ENCODE data around the gene PER2. TPM values are rescaled to one million over a fixed set of nuclear protein-coding genes. Genes with fewer than 3 reads are reported as not detected.
"Not testable (repeated sequence)": the region's sequence is repeated elsewhere in the genome, so short reads cannot be mapped to it uniquely, and the experiment has no call there.

PER2 gene
- total and polyA plus RNA-seq, 5 experiments from 2014 or later, result 4.0 to 11.1 (median 6.5) TPM

GRCh38 chr2:238324248-238324647 is 35.8 kb upstream of the PER2 start:
- H3K27me3 Mint-ChIP-seq, DNase-seq, ATAC-seq, H3K4me3 Mint-ChIP-seq, POLR2A ChIA-PET, H3K27ac Mint-ChIP-seq, H3K9me3 Mint-ChIP-seq: not testable (repeated sequence)
- peaks cover 10 to 20% (median 15%) of the 10 kb centered on the region in 4 donors for H3K4me1 Mint-ChIP-seq
- peaks cover 9 to 39% (median 23%) of the 10 kb centered on the region in 3 donors for H3K36me3 Mint-ChIP-seq

- H3K4me1 Mint-ChIP-seq, result peaks cover 10 to 22% (median 16%) of the 10 kb centered on the region in 4 donors
- ATAC-seq (no peak), DNase-seq (no peak)
- H3K27me3 Mint-ChIP-seq, result no peaks in the 10 kb centered on the region
- peak overlapping the region; percentile 68 to 85 (median 80) for H3K4me3 Mint-ChIP-seq
- peaks cover 0 to 18% (median 8%) of the 10 kb centered on the region in 3 donors for H3K36me3 Mint-ChIP-seq
- no peak overlapping the region for H3K27ac Mint-ChIP-seq
- POLR2A ChIA-PET, result no interaction called here
- H3K9me3 Mint-ChIP-seq, result no peaks in the 10 kb centered on the region
Measured at GRCh38 chr2:238322001-238322411, 33.6 kb upstream of the PER2 start.

GRCh38 chr2:238321467-238321866 is 33.1 kb upstream of the PER2 start:
- H3K27me3 Mint-ChIP-seq, result no peaks in the 10 kb centered on the region
- DNase-seq (no peak), ATAC-seq (no peak)
- H3K27ac Mint-ChIP-seq, result peak overlapping the region in 7 of 10 donors; percentile 31 to 82 (median 66)
- POLR2A ChIA-PET, result interaction anchor here (1.2 kb wide), 1 partner anchor 32 kb away, joined by 3 read pairs; no protein-coding TSS in a partner anchor
- H3K4me1 Mint-ChIP-seq, result peaks cover 9 to 22% (median 15%) of the 10 kb centered on the region in 4 donors
- no peaks in the 10 kb centered on the region for H3K9me3 Mint-ChIP-seq
- H3K4me3 Mint-ChIP-seq, result peak overlapping the region; percentile 68 to 85 (median 80)
- H3K36me3 Mint-ChIP-seq, result peaks cover 0 to 12% (median 3%) of the 10 kb centered on the region in 3 donors

- Mint-ChIP-seq H3K4me1 (peaks cover 7 to 22% (median 15%) of the 10 kb centered on the region in 4 donors), H3K27ac (peak overlapping the region in 6 of 10 donors; percentile 53 to 82 (median 69)), H3K36me3 (peaks cover 0 to 8% (median under 1%) of the 10 kb centered on the region in 3 donors), H3K9me3 (no peaks in the 10 kb centered on the region), H3K27me3 (peaks cover 0 to 2% (median 2%) of the 10 kb centered on the region in 5 donors), H3K4me3 (peak overlapping the region; percentile 69 to 90 (median 82))
- ATAC-seq, result peak; percentile 53 to 62
- peak in 3 of 10 donors; percentile 3 to 15 (median 7) for DNase-seq
- POLR2A ChIA-PET, result interaction anchor here (1.2 kb wide), 1 partner anchor 32 kb away, joined by 3 read pairs; no protein-coding TSS in a partner anchor
Measured at GRCh38 chr2:238320648-238321281, 32.4 kb upstream of the PER2 start.

- Mint-ChIP-seq H3K4me1 (peaks cover 7 to 22% (median 15%) of the 10 kb centered on the region in 4 donors), H3K9me3 (no peaks in the 10 kb centered on the region), H3K36me3 (peaks cover 0 to 5% (median 0%) of the 10 kb centered on the region in 3 donors), H3K27ac (peak within 1 kb of the TSS in 7 of 10 donors; percentile 31 to 83 (median 73)), H3K27me3 (peaks cover 0 to 5% (median 2%) of the 10 kb centered on the region in 5 donors), H3K4me3 (peak within 1 kb of the TSS; percentile 75 to 90 (median 82))
- peak; percentile 73 to 92 (median 86) for DNase-seq
- ATAC-seq, result peak; percentile 93 to 97
- POLR2A ChIA-PET, result interaction anchor here (1.2 kb wide), 1 partner anchor 31 kb away, joined by 4 read pairs; no protein-coding TSS in a partner anchor
Measured at GRCh38 chr2:238320246-238320647, 31.8 kb upstream of the PER2 start, which contains the start of gene TRAF3IP1. TRAF3IP1 (plus strand) TSS chr2:238320518; CDS start chr2:238320663, 145 bp downstream.

- Mint-ChIP-seq H3K9me3 (no peaks in the 10 kb centered on the region), H3K4me3 (no peak overlapping the region), H3K27ac (peak overlapping the region in 2 of 10 donors; percentile 7 to 27), H3K4me1 (peaks cover 0 to 10% (median 5%) of the 10 kb centered on the region in 4 donors), H3K36me3 (no peaks in the 10 kb centered on the region), H3K27me3 (peaks cover 0 to 5% (median 2%) of the 10 kb centered on the region in 5 donors)
- POLR2A ChIA-PET, result no interaction called here
- DNase-seq, result no peak
- no peak for ATAC-seq
Measured at GRCh38 chr2:238315031-238315595, 26.7 kb upstream of the PER2 start.

- POLR2A ChIA-PET, result interaction anchor here (0.5 kb wide), 1 partner anchor 130 kb away, joined by 3 read pairs; no protein-coding TSS in a partner anchor
- H3K4me1 Mint-ChIP-seq, result peaks cover 0 to 5% (median 2%) of the 10 kb centered on the region in 4 donors
- ATAC-seq (no peak), DNase-seq (no peak)
- no peaks in the 10 kb centered on the region for H3K36me3 Mint-ChIP-seq
- no peak overlapping the region for H3K27ac Mint-ChIP-seq
- no peaks in the 10 kb centered on the region for H3K9me3 Mint-ChIP-seq
- H3K27me3 Mint-ChIP-seq, result peaks cover 0 to 5% (median 3%) of the 10 kb centered on the region in 5 donors
- no peak overlapping the region for H3K4me3 Mint-ChIP-seq
Measured at GRCh38 chr2:238314576-238314975, 26.2 kb upstream of the PER2 start.

- no peak overlapping the region for H3K27ac Mint-ChIP-seq
- no peaks in the 10 kb centered on the region for H3K9me3 Mint-ChIP-seq
- ATAC-seq, result no peak
- H3K27me3 Mint-ChIP-seq, result peaks cover 0 to 9% (median 3%) of the 10 kb centered on the region in 5 donors
- H3K4me3 Mint-ChIP-seq, result no peak overlapping the region
- no peak for DNase-seq
- no peaks in the 10 kb centered on the region for H3K36me3 Mint-ChIP-seq
- H3K4me1 Mint-ChIP-seq, result no peaks in the 10 kb centered on the region
- POLR2A ChIA-PET, result interaction anchor here (0.5 kb wide), 1 partner anchor 131 kb away, joined by 3 read pairs; no protein-coding TSS in a partner anchor
Measured at GRCh38 chr2:238313991-238314350, 25.6 kb upstream of the PER2 start.

GRCh38 chr2:238313289-238313990 is 25.0 kb upstream of the PER2 start:
- ATAC-seq, result no peak

GRCh38 chr2:238310721-238311120 is 22.3 kb upstream of the PER2 start:
- H3K27ac Mint-ChIP-seq, POLR2A ChIA-PET, H3K4me3 Mint-ChIP-seq, H3K36me3 Mint-ChIP-seq, DNase-seq, ATAC-seq, H3K9me3 Mint-ChIP-seq, H3K4me1 Mint-ChIP-seq: not testable (repeated sequence)
- peaks cover 0 to 14% (median under 1%) of the 10 kb centered on the region in 5 donors for H3K27me3 Mint-ChIP-seq

More at GRCh38 chr2:238313289-238313990, 25.0 kb upstream of the PER2 start:
- Mint-ChIP-seq H3K4me3 (no peak overlapping the region), H3K9me3 (no peaks in the 10 kb centered on the region), H3K36me3 (no peaks in the 10 kb centered on the region), H3K27me3 (peaks cover 0 to 11% (median 3%) of the 10 kb centered on the region in 5 donors), H3K4me1 (no peaks in the 10 kb centered on the region), H3K27ac (no peak overlapping the region)
- POLR2A ChIA-PET, result no interaction called here
- DNase-seq, result no peak

GRCh38 chr2:238308177-238308576 is 19.8 kb upstream of the PER2 start:
- Mint-ChIP-seq H3K27ac (no peak overlapping the region), H3K27me3 (peaks cover 0 to 14% (median 0%) of the 10 kb centered on the region in 5 donors), H3K36me3 (no peaks in the 10 kb centered on the region), H3K9me3 (no peaks in the 10 kb centered on the region), H3K4me1 (no peaks in the 10 kb centered on the region), H3K4me3 (no peak overlapping the region)
- POLR2A ChIA-PET, result no interaction called here
- no peak for ATAC-seq
- DNase-seq, result no peak

GRCh38 chr2:238306672-238306998 is 18.2 kb upstream of the PER2 start:
- POLR2A ChIA-PET, result no interaction called here
- DNase-seq (no peak), ATAC-seq (no peak)
- no peak overlapping the region for H3K4me3 Mint-ChIP-seq
- no peak overlapping the region for H3K27ac Mint-ChIP-seq
- no peaks in the 10 kb centered on the region for H3K36me3 Mint-ChIP-seq
- no peaks in the 10 kb centered on the region for H3K4me1 Mint-ChIP-seq
- H3K27me3 Mint-ChIP-seq, result peaks cover 0 to 14% (median 0%) of the 10 kb centered on the region in 5 donors
- H3K9me3 Mint-ChIP-seq, result no peaks in the 10 kb centered on the region

Measured in naive thymus-derived CD8-positive, alpha-beta T cell (primary cell).